Astrocyte (in vitro differentiated cells and primary cell): Measurements from ENCODE around the gene PELI2. TPM values are rescaled to one million over a fixed set of nuclear protein-coding genes. Genes with fewer than 3 reads are reported as not detected.
A peak's percentile ranks its signal among the peaks of the same experiment; 100 is the strongest.

Experiments used
- DNase-seq: peaks from one replicate; pipeline ENCODE4 v3.0.0-alpha.2; 2010; ENCODE audit warnings: low read depth
- FAIRE-seq: peaks from 2 replicates; lab custom pipeline; 2011; peaks lifted over from hg19 to GRCh38; lab: Jason Lieb, UNC
- H2AFZ ChIP-seq: 2 replicates; pipeline ENCODE4 v1.6.0; 2012; ENCODE audit warnings: low read depth, low read length, inconsistent platforms
- H3K27ac ChIP-seq: 2 replicates; pipeline ENCODE4 v1.5.1; 2011; ENCODE audit warnings: low read depth, low read length, inconsistent platforms
- H3K27me3 ChIP-seq: 2 replicates; pipeline ENCODE4 v1.6.0; 2011; ENCODE audit warnings: low read length, inconsistent platforms; ENCODE audit not compliant: insufficient read depth
- H3K36me3 ChIP-seq: 2 replicates; pipeline ENCODE4 v1.5.1; 2011; ENCODE audit warnings: low read length, inconsistent platforms; ENCODE audit not compliant: insufficient read depth
- H3K4me1 ChIP-seq: 2 replicates; pipeline ENCODE4 v1.5.1; 2011; ENCODE audit warnings: low read length, inconsistent platforms; ENCODE audit not compliant: insufficient read depth
- H3K4me2 ChIP-seq: 2 replicates; pipeline ENCODE4 v1.6.0; 2012; ENCODE audit warnings: low read length, inconsistent platforms
- H3K4me3 ChIP-seq: 2 replicates; pipeline ENCODE4 v1.5.1; 2011; ENCODE audit warnings: low read depth, mild to moderate bottlenecking, low read length, inconsistent platforms; ENCODE audit not compliant: insufficient read depth
- H3K79me2 ChIP-seq: 2 replicates; pipeline ENCODE4 v1.6.0; 2012; ENCODE audit warnings: mild to moderate bottlenecking, low read length, inconsistent platforms; ENCODE audit not compliant: insufficient read depth
- H3K9ac ChIP-seq: 2 replicates; pipeline ENCODE4 v1.6.0; 2012; ENCODE audit warnings: mild to moderate bottlenecking, low read length, inconsistent platforms
- H3K9me3 ChIP-seq: 2 replicates; pipeline ENCODE4 v1.5.1; 2012; ENCODE audit warnings: low read depth, mild to moderate bottlenecking, low read length, inconsistent platforms; ENCODE audit not compliant: insufficient read depth
- H4K20me1 ChIP-seq: 2 replicates; pipeline ENCODE4 v1.6.0; 2012; ENCODE audit warnings: low read length, inconsistent platforms; ENCODE audit not compliant: insufficient read depth
- H3K27ac Mint-ChIP-seq: one replicate; pipeline ENCODE4 v1.8.0; 2021; ENCODE audit warnings: mild to moderate bottlenecking, mixed read lengths; ENCODE audit not compliant: unreplicated experiment
- H3K27me3 Mint-ChIP-seq: one replicate; pipeline ENCODE4 v1.8.0; 2021; ENCODE audit warnings: low read depth, mixed read lengths; ENCODE audit not compliant: unreplicated experiment
- H3K36me3 Mint-ChIP-seq: one replicate; pipeline ENCODE4 v1.8.0; 2021; ENCODE audit warnings: low read depth, mixed read lengths; ENCODE audit not compliant: unreplicated experiment
- H3K4me1 Mint-ChIP-seq: one replicate; pipeline ENCODE4 v1.8.0; 2021; ENCODE audit warnings: low read depth, mixed read lengths; ENCODE audit not compliant: unreplicated experiment
- H3K4me3 Mint-ChIP-seq: one replicate; pipeline ENCODE4 v1.8.0; 2021; ENCODE audit warnings: mild to moderate bottlenecking, moderate library complexity, mixed read lengths; ENCODE audit not compliant: unreplicated experiment
- H3K9me3 Mint-ChIP-seq: one replicate; pipeline ENCODE4 v1.8.0; 2021; ENCODE audit warnings: mild to moderate bottlenecking, mixed read lengths; ENCODE audit not compliant: unreplicated experiment
- EZH2 ChIP-seq: IDR thresholded peaks from 2 replicates; pipeline ENCODE4 v1.6.1; 2012; ENCODE audit warnings: mild to moderate bottlenecking, low read length, inconsistent platforms; ENCODE audit not compliant: insufficient read depth
- total RNA-seq: library from RNA; stranded (reverse); gene quantifications from 2 replicates; pipeline ENCODE4 v1.2.1, GENCODE V29; 2021
- TF ChIP-seq, protein P1 (sequence below): IDR thresholded peaks from 2 replicates; pipeline ENCODE4 v1.5.1; 2011; ENCODE audit warnings: low read depth, mild to moderate bottlenecking, inconsistent platforms, low read length, moderate library complexity; ENCODE audit not compliant: insufficient read depth

Gene PELI2
- total RNA-seq, 1 donor from 2014 or later: 5.3 TPM

DNA sequence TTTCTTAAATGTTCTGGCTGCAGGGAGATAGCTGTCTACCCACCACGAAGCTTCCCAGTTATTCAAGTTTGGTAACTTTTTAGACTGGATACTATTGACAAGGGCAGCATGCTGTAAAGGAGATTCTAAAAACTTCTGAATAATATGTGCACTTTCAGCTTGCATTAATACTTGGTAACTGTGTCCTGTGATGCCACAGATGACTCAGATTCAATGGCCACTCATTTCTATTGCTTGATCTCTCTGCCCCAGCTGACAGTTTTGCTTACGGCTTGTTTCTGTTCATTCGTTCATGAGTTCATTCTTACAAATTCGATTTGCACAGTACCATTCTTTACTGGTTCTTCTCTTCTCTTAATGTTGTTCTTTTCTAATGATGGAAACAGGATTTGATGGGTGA, 142.8 kb downstream of the PELI2 start:
- Histone ChIP-seq H3K36me3 (no peaks in the 10 kb centered on the region), H3K4me2 (no peak overlapping the region), H3K79me2 (no peaks in the 10 kb centered on the region), H3K4me3 (no peak overlapping the region), H3K27ac (no peak overlapping the region), H3K9ac (no peak overlapping the region), H4K20me1 (no peaks in the 10 kb centered on the region), H3K27me3 (no peaks in the 10 kb centered on the region), H3K4me1 (no peaks in the 10 kb centered on the region), H3K9me3 (no peaks in the 10 kb centered on the region), H2AFZ (no peak overlapping the region)
- Mint-ChIP-seq H3K4me1 (no peaks in the 10 kb centered on the region), H3K36me3 (peaks cover 4% of the 10 kb centered on the region), H3K4me3 (no peak overlapping the region), H3K27me3 (no peaks in the 10 kb centered on the region), H3K27ac (no peak overlapping the region), H3K9me3 (peaks cover 5% of the 10 kb centered on the region)
- FAIRE-seq (no peak), DNase-seq (no peak)
- TF ChIP-seq, protein P1, sequence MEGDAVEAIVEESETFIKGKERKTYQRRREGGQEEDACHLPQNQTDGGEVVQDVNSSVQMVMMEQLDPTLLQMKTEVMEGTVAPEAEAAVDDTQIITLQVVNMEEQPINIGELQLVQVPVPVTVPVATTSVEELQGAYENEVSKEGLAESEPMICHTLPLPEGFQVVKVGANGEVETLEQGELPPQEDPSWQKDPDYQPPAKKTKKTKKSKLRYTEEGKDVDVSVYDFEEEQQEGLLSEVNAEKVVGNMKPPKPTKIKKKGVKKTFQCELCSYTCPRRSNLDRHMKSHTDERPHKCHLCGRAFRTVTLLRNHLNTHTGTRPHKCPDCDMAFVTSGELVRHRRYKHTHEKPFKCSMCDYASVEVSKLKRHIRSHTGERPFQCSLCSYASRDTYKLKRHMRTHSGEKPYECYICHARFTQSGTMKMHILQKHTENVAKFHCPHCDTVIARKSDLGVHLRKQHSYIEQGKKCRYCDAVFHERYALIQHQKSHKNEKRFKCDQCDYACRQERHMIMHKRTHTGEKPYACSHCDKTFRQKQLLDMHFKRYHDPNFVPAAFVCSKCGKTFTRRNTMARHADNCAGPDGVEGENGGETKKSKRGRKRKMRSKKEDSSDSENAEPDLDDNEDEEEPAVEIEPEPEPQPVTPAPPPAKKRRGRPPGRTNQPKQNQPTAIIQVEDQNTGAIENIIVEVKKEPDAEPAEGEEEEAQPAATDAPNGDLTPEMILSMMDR: no peak
- TF ChIP-seq EZH2: no peak

DNA sequence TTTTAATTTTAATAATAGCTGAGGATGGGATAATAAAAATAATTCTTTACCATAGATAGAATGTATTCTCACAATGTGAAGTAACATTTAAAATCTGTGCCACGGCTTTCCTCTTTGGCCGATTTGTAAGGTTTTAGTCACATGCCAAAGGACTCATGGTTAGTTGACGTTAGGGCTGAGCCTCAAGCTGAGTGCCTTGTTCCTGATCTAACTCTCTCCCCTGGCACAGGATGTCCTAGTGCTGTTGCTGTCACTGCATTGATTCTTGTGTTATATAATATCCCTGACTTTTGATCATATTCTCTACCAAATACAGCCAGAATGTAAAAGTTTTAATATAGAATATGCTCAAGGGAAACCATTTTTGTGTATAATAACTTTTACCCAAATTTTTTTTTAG, 144.3 kb downstream of the PELI2 start:
- Histone ChIP-seq H3K4me1 (no peaks in the 10 kb centered on the region), H3K27ac (no peak overlapping the region), H3K9me3 (no peaks in the 10 kb centered on the region), H2AFZ (no peak overlapping the region), H4K20me1 (no peaks in the 10 kb centered on the region), H3K4me3 (no peak overlapping the region), H3K36me3 (no peaks in the 10 kb centered on the region), H3K27me3 (no peaks in the 10 kb centered on the region), H3K9ac (no peak overlapping the region), H3K4me2 (no peak overlapping the region), H3K79me2 (no peaks in the 10 kb centered on the region)
- DNase-seq (no peak), FAIRE-seq (no peak)
- no peak overlapping the region for H3K4me3 Mint-ChIP-seq
- no peak for TF ChIP-seq EZH2
- TF ChIP-seq, protein P1: no peak
- peaks cover 4% of the 10 kb centered on the region for H3K36me3 Mint-ChIP-seq
- H3K4me1 Mint-ChIP-seq: no peaks in the 10 kb centered on the region
- H3K27me3 Mint-ChIP-seq: no peaks in the 10 kb centered on the region
- no peak overlapping the region for H3K27ac Mint-ChIP-seq
- H3K9me3 Mint-ChIP-seq: peaks cover 5% of the 10 kb centered on the region

DNA sequence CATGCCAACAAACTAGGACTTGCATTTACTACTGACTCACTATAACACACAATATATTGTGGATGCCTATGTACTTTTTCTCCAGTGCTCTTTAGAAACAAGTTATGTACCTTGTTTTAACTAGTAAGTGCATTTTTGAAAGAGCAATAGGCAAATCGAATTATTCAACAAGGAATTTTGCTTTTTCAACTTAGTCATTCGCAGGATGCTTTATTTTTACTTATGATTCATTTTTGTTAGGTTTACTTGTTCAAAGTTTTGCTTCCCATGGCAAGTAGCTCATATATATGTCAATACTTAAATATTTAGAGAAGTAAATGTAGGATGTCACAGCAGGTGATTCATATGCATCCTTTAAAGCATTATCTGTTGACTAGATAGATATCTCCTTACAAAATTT, 149.8 kb downstream of the PELI2 start:
- Mint-ChIP-seq H3K27me3 (no peaks in the 10 kb centered on the region), H3K36me3 (no peaks in the 10 kb centered on the region), H3K27ac (no peak overlapping the region), H3K9me3 (peaks cover 3% of the 10 kb centered on the region), H3K4me3 (no peak overlapping the region), H3K4me1 (peaks cover 11% of the 10 kb centered on the region)
- no peak for FAIRE-seq
- Histone ChIP-seq H3K27ac (peak overlapping the region; percentile 82), H3K36me3 (no peaks in the 10 kb centered on the region), H3K9ac (no peak overlapping the region), H4K20me1 (no peaks in the 10 kb centered on the region), H3K27me3 (no peaks in the 10 kb centered on the region), H2AFZ (no peak overlapping the region), H3K4me2 (peak overlapping the region; percentile 68), H3K9me3 (no peaks in the 10 kb centered on the region), H3K4me3 (no peak overlapping the region), H3K4me1 (peaks cover 27% of the 10 kb centered on the region), H3K79me2 (no peaks in the 10 kb centered on the region)
- DNase-seq: peak; percentile 45
- TF ChIP-seq, protein P1: no peak
- no peak for TF ChIP-seq EZH2
